ENCODE results near the gene SUCNR1. TPM values are rescaled to one million over a fixed set of nuclear protein-coding genes. Genes with fewer than 3 reads are reported as not detected.
"Not testable (repeated sequence)": the region's sequence is repeated elsewhere in the genome, so short reads cannot be mapped to it uniquely, and the experiment has no call there.

Gene SUCNR1
- total and polyA plus RNA-seq, 5 donors from 2014 or later: 0.17 TPM; not detected in 4

DNA sequence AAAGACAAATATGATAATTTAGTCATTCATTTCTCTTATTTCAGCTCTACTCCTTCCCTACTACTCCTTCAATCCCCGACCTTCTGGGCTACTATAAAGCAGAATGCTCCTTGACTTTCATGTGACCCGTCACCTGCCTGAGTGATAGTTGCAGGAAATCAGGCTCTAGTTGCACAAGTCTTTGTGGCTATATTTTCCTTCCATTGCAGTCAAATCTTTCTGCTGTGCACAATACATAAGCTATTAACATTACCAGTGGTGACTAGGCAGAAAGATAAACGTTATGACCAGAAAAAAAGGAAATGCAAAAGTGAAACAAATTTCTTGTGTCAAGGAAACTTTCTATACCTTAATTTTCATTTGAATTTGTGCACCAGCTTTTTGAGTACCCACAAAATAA lies 2.3 kb downstream of the SUCNR1 start:
- Mint-ChIP-seq H3K36me3 (no peaks in the 10 kb centered on the region), H3K27me3 (peaks cover 17% of the 10 kb centered on the region), H3K4me3 (no peak overlapping the region), H3K9me3 (no peaks in the 10 kb centered on the region), H3K27ac (no peak overlapping the region), H3K4me1 (peaks cover 0 to 11% (median 4%) of the 10 kb centered on the region in 4 donors)
- ATAC-seq (ENCODE audit: low read depth in 2 of 2): no peak
- Histone ChIP-seq H3K4me1 (ENCODE audit: control insufficient read depth, insufficient read depth, low read length, poor library complexity, severe bottlenecking) (no peaks in the 10 kb centered on the region), H3K27ac (ENCODE audit: insufficient read depth, low read length, poor library complexity, severe bottlenecking) (no peak overlapping the region), H3K27me3 (ENCODE audit: control insufficient read depth, insufficient read depth, low read length) (peaks cover 8% of the 10 kb centered on the region), H3K4me3 (ENCODE audit: low read depth, low read length) (no peak overlapping the region), H3K36me3 (ENCODE audit: control insufficient read depth, insufficient read depth, low read length) (no peaks in the 10 kb centered on the region), H3K9me3 (ENCODE audit: control insufficient read depth in 2 of 2, low read length in 2 of 2) (no peaks in the 10 kb centered on the region)
- peak in 1 of 3 donors; percentile 16 for DNase-seq

DNA sequence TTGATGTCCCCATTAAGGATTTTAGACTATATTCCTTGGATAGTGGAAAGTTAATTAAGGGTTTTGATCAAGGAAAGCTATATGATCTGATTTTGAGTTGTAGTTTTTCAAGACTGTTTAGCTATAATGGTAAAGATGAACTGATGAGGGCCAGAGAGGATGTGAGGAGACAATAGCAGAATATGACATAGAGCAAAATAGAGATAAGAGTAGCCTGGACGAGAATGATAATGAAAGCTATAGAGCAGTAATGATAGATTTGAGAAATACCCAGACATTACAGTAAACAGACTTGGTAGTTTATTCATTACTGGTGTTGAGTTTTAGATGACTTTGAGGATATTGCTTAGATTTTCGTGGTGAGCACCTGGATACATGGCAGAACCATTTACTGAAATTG lies 3.8 kb downstream of the SUCNR1 start:
- H3K27me3 ChIP-seq (ENCODE audit: control insufficient read depth, insufficient read depth, low read length): peaks cover 11% of the 10 kb centered on the region
- no peak overlapping the region for H3K27ac ChIP-seq (ENCODE audit: insufficient read depth, low read length, poor library complexity, severe bottlenecking)
- Mint-ChIP-seq H3K27me3 (peaks cover 20% of the 10 kb centered on the region), H3K4me1 (peaks cover 0 to 4% (median 2%) of the 10 kb centered on the region in 4 donors), H3K4me3 (no peak overlapping the region), H3K9me3 (no peaks in the 10 kb centered on the region), H3K36me3 (no peaks in the 10 kb centered on the region), H3K27ac (no peak overlapping the region)
- no peaks in the 10 kb centered on the region for H3K36me3 ChIP-seq (ENCODE audit: control insufficient read depth, insufficient read depth, low read length)
- no peak for ATAC-seq (ENCODE audit: low read depth in 2 of 2)
- H3K4me1 ChIP-seq (ENCODE audit: control insufficient read depth, insufficient read depth, low read length, poor library complexity, severe bottlenecking): no peaks in the 10 kb centered on the region
- no peaks in the 10 kb centered on the region for H3K9me3 ChIP-seq (ENCODE audit: control insufficient read depth in 2 of 2, low read length in 2 of 2)
- H3K4me3 ChIP-seq (ENCODE audit: low read depth, low read length): no peak overlapping the region
- DNase-seq: no peak

DNA sequence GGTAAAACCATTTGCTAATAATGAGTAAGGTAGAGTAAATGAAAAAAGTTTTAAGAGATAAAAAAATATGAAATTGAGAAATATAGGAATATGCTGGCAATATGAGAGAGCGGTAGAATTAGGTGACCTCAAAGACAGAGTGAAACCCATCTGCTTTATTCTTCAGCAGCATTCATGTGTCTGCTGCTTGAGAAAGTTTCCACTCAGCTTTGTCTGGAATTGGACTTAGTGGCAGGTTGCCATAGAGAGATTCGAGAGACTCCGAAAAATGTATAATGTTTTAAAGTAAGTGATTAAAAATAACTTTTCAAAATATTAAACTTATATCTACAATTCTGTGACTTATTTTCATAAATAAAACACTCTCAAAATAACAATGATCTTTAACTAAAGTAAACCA lies 5.0 kb downstream of the SUCNR1 start:
- Histone ChIP-seq H3K27ac (ENCODE audit: insufficient read depth, low read length, poor library complexity, severe bottlenecking) (no peak overlapping the region), H3K9me3 (ENCODE audit: control insufficient read depth in 2 of 2, low read length in 2 of 2) (no peaks in the 10 kb centered on the region), H3K4me1 (ENCODE audit: control insufficient read depth, insufficient read depth, low read length, poor library complexity, severe bottlenecking) (no peaks in the 10 kb centered on the region), H3K4me3 (ENCODE audit: low read depth, low read length) (no peak overlapping the region), H3K36me3 (ENCODE audit: control insufficient read depth, insufficient read depth, low read length) (no peaks in the 10 kb centered on the region), H3K27me3 (ENCODE audit: control insufficient read depth, insufficient read depth, low read length) (peaks cover 8% of the 10 kb centered on the region)
- H3K4me1 Mint-ChIP-seq: peaks cover 0 to 4% (median 2%) of the 10 kb centered on the region in 4 donors
- no peaks in the 10 kb centered on the region for H3K9me3 Mint-ChIP-seq
- peaks cover 20% of the 10 kb centered on the region for H3K27me3 Mint-ChIP-seq
- no peak overlapping the region for H3K27ac Mint-ChIP-seq
- no peak overlapping the region for H3K4me3 Mint-ChIP-seq
- ATAC-seq (ENCODE audit: low read depth in 2 of 2): no peak
- no peak for DNase-seq
- no peaks in the 10 kb centered on the region for H3K36me3 Mint-ChIP-seq

DNA sequence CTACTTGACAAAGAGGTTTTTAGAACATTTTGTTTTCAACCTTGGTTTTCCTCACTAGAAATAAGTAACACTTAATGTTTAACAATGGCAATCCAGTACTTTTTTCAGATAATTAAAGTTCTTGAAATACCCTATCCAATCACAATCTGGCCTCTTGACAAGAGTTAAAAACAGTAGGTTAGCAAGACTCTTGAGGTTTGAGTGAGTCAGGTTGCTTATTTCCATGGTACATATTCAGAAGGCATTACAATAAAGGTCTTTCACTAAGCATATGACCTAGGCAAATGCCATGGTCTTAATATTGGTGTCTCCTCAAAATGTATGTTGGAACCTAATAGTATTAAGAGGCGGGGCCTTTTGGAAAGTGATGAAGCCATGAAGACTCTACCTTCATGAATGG lies 5.6 kb downstream of the SUCNR1 start:
- Histone ChIP-seq H3K4me3 (ENCODE audit: low read depth, low read length) (no peak overlapping the region), H3K4me1 (ENCODE audit: control insufficient read depth, insufficient read depth, low read length, poor library complexity, severe bottlenecking) (no peaks in the 10 kb centered on the region), H3K9me3 (ENCODE audit: control insufficient read depth in 2 of 2, low read length in 2 of 2) (no peaks in the 10 kb centered on the region), H3K36me3 (ENCODE audit: control insufficient read depth, insufficient read depth, low read length) (no peaks in the 10 kb centered on the region), H3K27ac (ENCODE audit: insufficient read depth, low read length, poor library complexity, severe bottlenecking) (no peak overlapping the region), H3K27me3 (ENCODE audit: control insufficient read depth, insufficient read depth, low read length) (peaks cover 8% of the 10 kb centered on the region)
- DNase-seq (no peak), ATAC-seq (ENCODE audit: low read depth in 2 of 2) (no peak)
- H3K36me3 Mint-ChIP-seq: no peaks in the 10 kb centered on the region
- H3K27ac Mint-ChIP-seq: no peak overlapping the region
- peaks cover 0 to 2% (median 0%) of the 10 kb centered on the region in 7 donors for H3K9me3 Mint-ChIP-seq
- peaks cover 25% of the 10 kb centered on the region for H3K27me3 Mint-ChIP-seq
- H3K4me3 Mint-ChIP-seq: no peak overlapping the region
- H3K4me1 Mint-ChIP-seq: peaks cover 0 to 4% (median 2%) of the 10 kb centered on the region in 4 donors

DNA sequence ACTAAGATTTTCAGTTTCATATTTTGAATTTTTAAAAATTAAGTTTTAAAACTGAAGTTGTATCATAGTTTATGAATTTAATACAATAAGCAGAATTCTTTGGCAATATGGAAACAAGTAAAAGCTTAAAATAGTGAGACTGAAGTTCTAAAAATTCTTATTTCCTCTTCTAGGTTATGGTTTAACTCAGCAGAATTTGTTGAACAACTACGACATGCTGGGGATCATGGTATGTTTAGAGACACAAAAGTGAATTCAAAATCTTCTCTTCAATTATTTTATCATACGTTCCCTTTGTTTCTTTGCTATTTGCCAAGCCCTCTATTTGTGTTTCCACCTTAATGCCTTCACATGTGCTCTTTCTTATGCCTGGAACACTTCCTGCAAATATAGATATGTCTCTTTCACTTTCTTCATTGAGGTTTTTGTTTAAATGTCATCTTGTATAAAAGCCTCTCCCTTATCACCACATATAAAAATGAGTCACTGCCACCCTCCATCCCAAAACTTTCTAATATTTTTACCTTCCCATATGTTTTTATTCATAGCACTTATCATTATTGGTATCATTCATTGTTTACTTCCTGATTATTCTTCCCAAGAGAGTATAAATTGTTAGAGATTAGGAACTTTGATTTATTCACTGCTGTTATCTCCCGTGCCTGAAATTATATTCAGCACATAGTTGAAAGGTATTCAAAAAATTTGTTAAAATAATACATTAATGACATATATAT lies 6.4 kb downstream of the SUCNR1 start:
- no peak overlapping the region for H3K4me3 ChIP-seq (ENCODE audit: low read depth, low read length)
- no peaks in the 10 kb centered on the region for H3K36me3 ChIP-seq (ENCODE audit: control insufficient read depth, insufficient read depth, low read length)
- peaks cover 8% of the 10 kb centered on the region for H3K27me3 ChIP-seq (ENCODE audit: control insufficient read depth, insufficient read depth, low read length)
- DNase-seq (no peak), ATAC-seq (ENCODE audit: low read depth in 2 of 2) (no peak)
- no peaks in the 10 kb centered on the region for H3K4me1 ChIP-seq (ENCODE audit: control insufficient read depth, insufficient read depth, low read length, poor library complexity, severe bottlenecking)
- Mint-ChIP-seq H3K9me3 (peaks cover 0 to 2% (median 0%) of the 10 kb centered on the region in 7 donors), H3K4me1 (peaks cover 0 to 4% (median 2%) of the 10 kb centered on the region in 4 donors), H3K4me3 (no peak overlapping the region), H3K36me3 (no peaks in the 10 kb centered on the region), H3K27ac (no peak overlapping the region), H3K27me3 (peaks cover 25% of the 10 kb centered on the region)
- no peak overlapping the region for H3K27ac ChIP-seq (ENCODE audit: insufficient read depth, low read length, poor library complexity, severe bottlenecking)
- no peaks in the 10 kb centered on the region for H3K9me3 ChIP-seq (ENCODE audit: control insufficient read depth in 2 of 2, low read length in 2 of 2)

DNA sequence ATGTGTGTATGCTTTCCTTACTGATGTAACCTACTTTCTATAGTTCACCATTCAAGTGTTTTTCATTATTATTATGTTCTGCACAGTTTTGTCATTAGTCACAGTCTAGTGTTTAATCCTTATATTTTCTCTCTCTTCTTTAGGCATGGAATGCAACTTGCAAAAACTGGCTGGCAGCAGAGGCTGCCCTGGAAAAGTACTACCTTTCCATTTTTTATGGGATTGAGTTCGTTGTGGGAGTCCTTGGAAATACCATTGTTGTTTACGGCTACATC lies 6.9 kb downstream of the SUCNR1 start:
- no peaks in the 10 kb centered on the region for H3K9me3 ChIP-seq (ENCODE audit: control insufficient read depth in 2 of 2, low read length in 2 of 2)
- Mint-ChIP-seq H3K27me3 (peaks cover 25% of the 10 kb centered on the region), H3K4me3 (no peak overlapping the region), H3K9me3 (peaks cover 0 to 2% (median 0%) of the 10 kb centered on the region in 7 donors), H3K27ac (no peak overlapping the region), H3K36me3 (no peaks in the 10 kb centered on the region), H3K4me1 (peaks cover 0 to 4% (median 2%) of the 10 kb centered on the region in 4 donors)
- H3K4me3 ChIP-seq (ENCODE audit: low read depth, low read length): no peak overlapping the region
- no peaks in the 10 kb centered on the region for H3K4me1 ChIP-seq (ENCODE audit: control insufficient read depth, insufficient read depth, low read length, poor library complexity, severe bottlenecking)
- no peaks in the 10 kb centered on the region for H3K36me3 ChIP-seq (ENCODE audit: control insufficient read depth, insufficient read depth, low read length)
- ATAC-seq (ENCODE audit: low read depth in 2 of 2) (no peak), DNase-seq (no peak)
- H3K27ac ChIP-seq (ENCODE audit: insufficient read depth, low read length, poor library complexity, severe bottlenecking): no peak overlapping the region
- H3K27me3 ChIP-seq (ENCODE audit: control insufficient read depth, insufficient read depth, low read length): peaks cover 8% of the 10 kb centered on the region

DNA sequence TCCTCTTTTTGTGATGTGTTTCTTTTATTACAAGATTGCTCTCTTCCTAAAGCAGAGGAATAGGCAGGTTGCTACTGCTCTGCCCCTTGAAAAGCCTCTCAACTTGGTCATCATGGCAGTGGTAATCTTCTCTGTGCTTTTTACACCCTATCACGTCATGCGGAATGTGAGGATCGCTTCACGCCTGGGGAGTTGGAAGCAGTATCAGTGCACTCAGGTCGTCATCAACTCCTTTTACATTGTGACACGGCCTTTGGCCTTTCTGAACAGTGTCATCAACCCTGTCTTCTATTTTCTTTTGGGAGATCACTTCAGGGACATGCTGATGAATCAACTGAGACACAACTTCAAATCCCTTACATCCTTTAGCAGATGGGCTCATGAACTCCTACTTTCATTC lies 7.7 kb downstream of the SUCNR1 start:
- Histone ChIP-seq H3K4me3 (ENCODE audit: low read depth, low read length) (no peak overlapping the region), H3K27ac (ENCODE audit: insufficient read depth, low read length, poor library complexity, severe bottlenecking) (no peak overlapping the region), H3K9me3 (ENCODE audit: control insufficient read depth in 2 of 2, low read length in 2 of 2) (no peaks in the 10 kb centered on the region), H3K36me3 (ENCODE audit: control insufficient read depth, insufficient read depth, low read length) (no peaks in the 10 kb centered on the region), H3K27me3 (ENCODE audit: control insufficient read depth, insufficient read depth, low read length) (peaks cover 5% of the 10 kb centered on the region), H3K4me1 (ENCODE audit: control insufficient read depth, insufficient read depth, low read length, poor library complexity, severe bottlenecking) (no peaks in the 10 kb centered on the region)
- H3K27ac Mint-ChIP-seq: no peak overlapping the region
- H3K4me1 Mint-ChIP-seq: peaks cover 0 to 6% (median 2%) of the 10 kb centered on the region in 4 donors
- ATAC-seq (ENCODE audit: low read depth in 2 of 2) (no peak), DNase-seq (no peak)
- H3K4me3 Mint-ChIP-seq: no peak overlapping the region
- peaks cover 25% of the 10 kb centered on the region for H3K27me3 Mint-ChIP-seq
- H3K36me3 Mint-ChIP-seq: no peaks in the 10 kb centered on the region
- peaks cover 0 to 2% (median 0%) of the 10 kb centered on the region in 7 donors for H3K9me3 Mint-ChIP-seq

DNA sequence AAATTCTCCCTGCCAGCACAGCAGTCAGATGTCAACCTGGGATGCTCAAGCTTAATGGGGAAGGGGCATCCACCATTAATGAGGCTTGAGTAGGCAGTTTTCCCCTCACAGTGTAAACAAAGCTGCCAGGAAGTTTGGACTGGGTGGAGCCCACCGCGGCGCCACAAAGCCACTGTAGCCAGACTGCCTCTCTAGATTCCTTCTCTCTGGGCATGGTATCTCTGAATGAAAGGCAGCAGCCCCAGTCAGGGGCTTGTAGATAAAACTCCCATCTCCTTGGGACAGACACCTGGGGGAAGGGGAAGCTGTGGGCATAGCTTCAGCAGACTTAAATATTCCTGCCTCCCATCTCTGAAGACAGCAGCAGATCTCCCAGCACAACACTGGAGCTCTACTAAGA lies 12.0 kb downstream of the SUCNR1 start:
- not testable (repeated sequence) for H3K36me3 ChIP-seq (ENCODE audit: control insufficient read depth, insufficient read depth, low read length); DNase-seq; H3K4me1 ChIP-seq (ENCODE audit: control insufficient read depth, insufficient read depth, low read length, poor library complexity, severe bottlenecking); H3K27ac ChIP-seq (ENCODE audit: insufficient read depth, low read length, poor library complexity, severe bottlenecking); H3K27me3 ChIP-seq (ENCODE audit: control insufficient read depth, insufficient read depth, low read length); ATAC-seq (ENCODE audit: low read depth in 2 of 2); H3K9me3 Mint-ChIP-seq; H3K4me3 Mint-ChIP-seq; H3K36me3 Mint-ChIP-seq; H3K4me3 ChIP-seq (ENCODE audit: low read depth, low read length); H3K9me3 ChIP-seq (ENCODE audit: control insufficient read depth in 2 of 2, low read length in 2 of 2); H3K4me1 Mint-ChIP-seq; H3K27ac Mint-ChIP-seq
- H3K27me3 Mint-ChIP-seq: peaks cover 25% of the 10 kb centered on the region

All from CD4-positive, CD25-positive, alpha-beta regulatory T cell (primary cell).